ENCODE results near the gene CDK16. TPM values are rescaled to one million over a fixed set of nuclear protein-coding genes. Genes with fewer than 3 reads are reported as not detected.
"Not testable (repeated sequence)": the region's sequence is repeated elsewhere in the genome, so short reads cannot be mapped to it uniquely, and the experiment has no call there.

Gene CDK16
- total RNA-seq, 2 experiments from 2014 or later = 62.7 to 78.9 TPM

GRCh38 chrX:47243351-47243750 lies 24.9 kb downstream of the CDK16 start:
- H3K4me3 Mint-ChIP-seq = no peak overlapping the region
- H3K27ac Mint-ChIP-seq = no peak overlapping the region
- intact Hi-C loops (cut with DNase I, micrococcal nuclease) = no loop called here
- ATAC-seq (no peak), DNase-seq (no peak)
- peaks cover 9% of the 10 kb centered on the region for H3K4me1 Mint-ChIP-seq
- ChIA-PET POLR2A (no interaction called here), CTCF (no interaction called here)
- H3K9me3 Mint-ChIP-seq (ENCODE audit: low read depth) = no peaks in the 10 kb centered on the region
- peaks cover 3% of the 10 kb centered on the region for H3K36me3 Mint-ChIP-seq (ENCODE audit: low read depth)
- no peaks in the 10 kb centered on the region for H3K27me3 Mint-ChIP-seq

DNA sequence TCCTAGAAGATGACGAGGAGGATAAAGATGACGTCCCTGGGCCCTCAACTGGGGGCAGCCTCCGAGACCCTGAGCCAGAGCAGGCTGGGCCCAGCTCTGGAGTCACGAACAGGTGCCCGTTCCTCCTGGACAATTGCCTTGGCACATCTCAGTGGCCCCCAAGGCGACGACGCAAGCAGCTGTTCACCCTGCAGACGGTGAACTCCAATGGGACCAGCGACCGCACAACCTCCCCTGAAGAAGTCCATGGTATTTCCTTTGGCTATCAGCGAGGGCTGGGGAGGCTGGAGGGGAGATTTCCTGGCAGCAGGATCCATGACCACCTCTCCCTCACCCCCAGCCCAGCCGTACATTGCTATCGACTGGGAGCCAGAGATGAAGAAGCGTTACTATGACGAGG lies 26.2 kb downstream of the CDK16 start:
- ATAC-seq (no peak), DNase-seq (no peak)
- ChIA-PET POLR2A (no interaction called here), CTCF (no interaction called here)
- H3K9me3 Mint-ChIP-seq (ENCODE audit: low read depth) = no peaks in the 10 kb centered on the region
- H3K27me3 Mint-ChIP-seq = no peaks in the 10 kb centered on the region
- H3K36me3 Mint-ChIP-seq (ENCODE audit: low read depth) = peaks cover 8% of the 10 kb centered on the region
- peaks cover 17% of the 10 kb centered on the region for H3K4me1 Mint-ChIP-seq
- intact Hi-C loops (cut with DNase I, micrococcal nuclease) = no loop called here
- no peak overlapping the region for H3K4me3 Mint-ChIP-seq
- H3K27ac Mint-ChIP-seq = no peak overlapping the region

- CTCF ChIA-PET = no interaction called here
- no peak for ATAC-seq
- POLR2A ChIA-PET = no interaction called here
Observed at GRCh38 chrX:47245156-47245555, 26.7 kb downstream of the CDK16 start.

DNA sequence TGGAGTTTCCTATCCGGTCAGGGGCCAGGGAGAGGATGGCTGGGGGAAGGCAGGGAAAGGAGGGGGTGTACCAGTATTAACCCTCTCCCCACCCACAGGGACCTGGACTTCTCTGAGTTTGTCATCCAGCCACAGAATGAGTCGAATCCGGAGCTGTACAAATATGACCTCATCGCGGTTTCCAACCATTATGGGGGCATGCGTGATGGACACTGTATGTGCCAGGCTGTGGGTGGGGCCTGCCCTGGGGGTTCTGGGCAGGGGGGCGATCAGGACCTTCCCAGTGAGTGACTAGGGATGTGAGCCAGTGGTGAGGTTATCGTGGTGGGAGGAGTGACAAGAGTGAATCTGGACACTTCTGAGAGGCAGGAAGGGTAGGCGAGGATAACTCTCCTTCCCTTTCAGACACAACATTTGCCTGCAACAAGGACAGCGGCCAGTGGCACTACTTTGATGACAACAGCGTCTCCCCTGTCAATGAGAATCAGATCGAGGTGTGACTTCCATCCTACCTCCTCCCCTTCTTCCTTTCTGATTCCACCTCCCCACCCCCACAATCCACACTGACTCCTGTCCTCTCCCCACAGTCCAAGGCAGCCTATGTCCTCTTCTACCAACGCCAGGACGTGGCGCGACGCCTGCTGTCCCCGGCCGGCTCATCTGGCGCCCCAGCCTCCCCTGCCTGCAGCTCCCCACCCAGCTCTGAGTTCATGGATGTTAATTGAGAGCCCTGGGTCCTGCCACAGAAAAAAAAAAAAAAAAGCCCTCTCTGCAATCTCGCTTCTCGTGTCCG lies 28.9 kb downstream of the CDK16 start:
- POLR2A ChIA-PET = no interaction called here
- Mint-ChIP-seq H3K4me3 (no peak overlapping the region), H3K27me3 (no peaks in the 10 kb centered on the region), H3K9me3 (ENCODE audit: low read depth) (no peaks in the 10 kb centered on the region), H3K4me1 (peaks cover 19% of the 10 kb centered on the region), H3K27ac (no peak overlapping the region), H3K36me3 (ENCODE audit: low read depth) (peaks cover 9% of the 10 kb centered on the region)
- CTCF ChIA-PET = interaction anchor here (0.6 kb wide), 1 partner anchor 137 kb away, joined by 4 read pairs; no protein-coding TSS in a partner anchor
- DNase-seq = peak; percentile 30
- intact Hi-C loops (cut with DNase I, micrococcal nuclease) = no loop called here
- ATAC-seq = peak; percentile 45

More at GRCh38 chrX:47245156-47245555, 26.7 kb downstream of the CDK16 start:
- DNase-seq = no peak
- Mint-ChIP-seq H3K9me3 (ENCODE audit: low read depth) (no peaks in the 10 kb centered on the region), H3K27ac (no peak overlapping the region), H3K4me1 (peaks cover 17% of the 10 kb centered on the region), H3K27me3 (no peaks in the 10 kb centered on the region), H3K4me3 (no peak overlapping the region), H3K36me3 (ENCODE audit: low read depth) (peaks cover 8% of the 10 kb centered on the region)
- intact Hi-C loops (cut with DNase I, micrococcal nuclease) = no loop called here

DNA sequence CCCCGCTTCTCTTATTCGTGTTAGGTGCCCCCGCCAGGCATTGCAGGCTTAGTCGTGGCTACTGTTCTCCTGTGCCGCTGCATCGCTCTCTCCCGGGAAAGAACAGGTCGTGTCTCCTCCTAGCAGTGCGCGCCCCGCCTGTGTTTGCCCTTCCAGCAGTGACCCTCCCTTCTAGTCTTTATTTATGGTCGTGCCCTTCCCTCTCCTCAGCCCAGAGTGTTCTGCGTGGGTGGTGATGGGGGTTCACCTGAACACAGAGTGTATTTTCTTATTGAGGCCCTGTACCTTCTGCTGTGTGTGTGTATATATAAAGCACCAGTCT lies 29.5 kb downstream of the CDK16 start:
- Mint-ChIP-seq H3K36me3 (ENCODE audit: low read depth) (peaks cover 9% of the 10 kb centered on the region), H3K4me1 (peaks cover 19% of the 10 kb centered on the region), H3K27me3 (no peaks in the 10 kb centered on the region), H3K4me3 (no peak overlapping the region), H3K9me3 (ENCODE audit: low read depth) (no peaks in the 10 kb centered on the region), H3K27ac (peak overlapping the region; percentile 13)
- DNase-seq (no peak), ATAC-seq (no peak)
- ChIA-PET CTCF (no interaction called here), POLR2A (no interaction called here)
- intact Hi-C loops (cut with DNase I, micrococcal nuclease) = no loop called here

DNA sequence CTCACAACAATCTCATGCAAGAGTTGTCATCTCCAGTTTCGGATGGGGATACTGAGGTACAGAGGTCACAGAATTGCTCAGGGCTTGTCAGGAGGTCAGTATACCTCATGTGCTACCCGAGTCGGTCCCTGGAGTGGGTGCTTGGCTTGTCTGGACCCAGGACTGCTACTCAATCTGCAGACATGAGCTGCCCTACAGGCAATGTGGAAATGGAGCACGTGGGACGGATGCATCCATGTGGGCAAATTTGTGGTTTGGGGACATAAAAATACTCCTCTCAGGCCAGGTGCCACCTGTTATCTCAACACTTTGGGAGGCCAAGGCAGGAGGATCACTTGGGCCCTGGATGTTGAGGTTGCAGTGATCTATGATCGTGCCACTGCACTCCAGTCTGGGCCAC lies 30.1 kb downstream of the CDK16 start:
- peaks cover 9% of the 10 kb centered on the region for H3K36me3 Mint-ChIP-seq (ENCODE audit: low read depth)
- ATAC-seq (no peak), DNase-seq (no peak)
- H3K27ac Mint-ChIP-seq = no peak overlapping the region
- H3K9me3 Mint-ChIP-seq (ENCODE audit: low read depth) = no peaks in the 10 kb centered on the region
- CTCF ChIA-PET = no interaction called here
- POLR2A ChIA-PET = no interaction called here
- peaks cover 19% of the 10 kb centered on the region for H3K4me1 Mint-ChIP-seq
- no peaks in the 10 kb centered on the region for H3K27me3 Mint-ChIP-seq
- H3K4me3 Mint-ChIP-seq = no peak overlapping the region
- intact Hi-C loops (cut with DNase I, micrococcal nuclease) = no loop called here

DNA sequence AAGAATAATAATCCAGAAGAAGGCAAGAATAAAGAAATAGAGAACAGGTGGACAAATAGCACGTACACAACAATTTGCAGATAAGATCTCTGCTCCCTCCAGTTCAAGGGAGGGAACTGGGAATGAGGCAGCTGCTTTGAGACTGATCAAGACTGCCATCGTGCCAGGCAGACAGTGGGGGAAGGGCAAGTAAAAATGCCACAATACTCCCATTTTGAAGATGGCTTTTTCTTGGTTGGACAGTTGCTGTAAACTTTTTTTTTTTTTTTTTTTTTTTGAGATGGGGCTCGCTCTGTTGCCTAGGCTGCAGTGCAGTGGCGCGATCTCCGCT lies 31.5 kb downstream of the CDK16 start:
- CTCF ChIA-PET = interaction anchor here (0.8 kb wide), 1 partner anchor 24 kb away, joined by 3 read pairs; no protein-coding TSS in a partner anchor
- H3K4me1 Mint-ChIP-seq = peaks cover 19% of the 10 kb centered on the region
- H3K36me3 Mint-ChIP-seq (ENCODE audit: low read depth) = peaks cover 9% of the 10 kb centered on the region
- intact Hi-C loops (cut with DNase I, micrococcal nuclease) = no loop called here
- H3K27ac Mint-ChIP-seq = peak overlapping the region; percentile 47
- POLR2A ChIA-PET = interaction anchor here (1.2 kb wide), 1 partner anchor 17 kb away, joined by 4 read pairs; the partner anchor contains the start of gene USP11
- no peaks in the 10 kb centered on the region for H3K9me3 Mint-ChIP-seq (ENCODE audit: low read depth)
- ATAC-seq (no peak), DNase-seq (no peak)
- no peak overlapping the region for H3K4me3 Mint-ChIP-seq
- H3K27me3 Mint-ChIP-seq = no peaks in the 10 kb centered on the region

GRCh38 chrX:47257620-47258019 lies 39.1 kb downstream of the CDK16 start:
- H3K4me3 Mint-ChIP-seq, CTCF ChIA-PET: not testable (repeated sequence)
- POLR2A ChIA-PET = interaction anchor here (0.6 kb wide), 1 partner anchor 336 kb away, joined by 5 read pairs; no protein-coding TSS in a partner anchor

GRCh38 chrX:47264483-47265173 lies 46.1 kb downstream of the CDK16 start:
- Mint-ChIP-seq H3K9me3 (ENCODE audit: low read depth) (no peaks in the 10 kb centered on the region), H3K36me3 (ENCODE audit: low read depth) (no peaks in the 10 kb centered on the region), H3K27ac (peak overlapping the region; percentile 55), H3K4me3 (no peak overlapping the region), H3K27me3 (no peaks in the 10 kb centered on the region), H3K4me1 (peaks cover 12% of the 10 kb centered on the region)
- intact Hi-C loops (cut with DNase I, micrococcal nuclease) = loop anchor here in 1 of 2 experiments (1.0 kb wide), 1 partner anchor 15 kb away; no protein-coding TSS in a partner anchor
- CTCF ChIA-PET = no interaction called here
- ATAC-seq (peak; percentile 87), DNase-seq (peak; percentile 39)
- POLR2A ChIA-PET = no interaction called here

More at GRCh38 chrX:47257620-47258019, 39.1 kb downstream of the CDK16 start:
- DNase-seq; H3K27ac Mint-ChIP-seq; H3K4me1 Mint-ChIP-seq; H3K36me3 Mint-ChIP-seq (ENCODE audit: low read depth); H3K27me3 Mint-ChIP-seq; ATAC-seq; intact Hi-C loops (cut with DNase I, micrococcal nuclease); H3K9me3 Mint-ChIP-seq (ENCODE audit: low read depth): not testable (repeated sequence)

DNA sequence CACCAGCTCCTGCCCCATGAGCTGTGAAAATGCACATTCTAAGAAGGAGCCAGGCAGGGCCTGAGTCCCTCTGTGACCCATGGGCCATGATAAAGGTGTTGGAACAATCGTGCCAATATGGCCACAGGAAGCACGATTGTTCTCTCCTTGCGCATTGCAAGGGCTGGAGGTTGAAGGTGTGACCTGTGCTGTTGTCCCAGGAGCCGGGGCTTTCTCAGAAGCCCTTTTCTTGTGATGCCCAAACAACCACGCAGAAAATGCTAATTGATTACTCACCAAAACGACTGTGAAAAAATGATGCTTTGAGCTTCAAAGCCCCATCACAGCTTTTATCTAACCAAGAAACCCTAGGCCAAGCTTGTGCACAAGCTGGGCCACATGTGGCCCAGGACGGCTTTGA lies 48.2 kb downstream of the CDK16 start:
- peak overlapping the region; percentile 31 for H3K27ac Mint-ChIP-seq
- DNase-seq (no peak), ATAC-seq (peak; percentile 45)
- no peak overlapping the region for H3K4me3 Mint-ChIP-seq
- no peaks in the 10 kb centered on the region for H3K36me3 Mint-ChIP-seq (ENCODE audit: low read depth)
- H3K4me1 Mint-ChIP-seq = peaks cover 12% of the 10 kb centered on the region
- H3K27me3 Mint-ChIP-seq = no peaks in the 10 kb centered on the region
- POLR2A ChIA-PET = no interaction called here
- intact Hi-C loops (cut with DNase I, micrococcal nuclease) = no loop called here
- H3K9me3 Mint-ChIP-seq (ENCODE audit: low read depth) = no peaks in the 10 kb centered on the region
- CTCF ChIA-PET = interaction anchor here (0.6 kb wide), 1 partner anchor 266 kb away, joined by 3 read pairs; no protein-coding TSS in a partner anchor

DNA sequence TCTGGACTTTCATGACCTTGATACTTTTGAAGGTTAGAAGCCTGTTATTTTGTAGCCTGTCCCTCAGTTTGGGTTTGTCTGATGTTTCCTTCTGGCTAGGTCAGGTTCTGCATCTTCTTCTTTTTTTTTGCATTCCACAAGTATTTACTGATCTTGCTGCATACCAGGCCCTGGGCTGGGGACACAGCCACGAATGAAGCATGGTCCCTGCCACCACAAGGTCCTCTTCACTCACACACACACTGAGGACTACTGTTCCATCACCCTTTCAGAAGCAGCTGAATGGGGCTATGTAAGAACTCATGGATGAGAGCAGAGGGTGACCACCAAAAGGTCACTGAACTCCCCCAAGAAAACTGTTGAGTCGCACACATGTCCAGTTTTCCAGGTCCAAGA lies 53.5 kb downstream of the CDK16 start:
- Mint-ChIP-seq H3K27me3 (no peaks in the 10 kb centered on the region), H3K4me1 (peaks cover 1% of the 10 kb centered on the region), H3K9me3 (ENCODE audit: low read depth) (no peaks in the 10 kb centered on the region), H3K36me3 (ENCODE audit: low read depth) (no peaks in the 10 kb centered on the region), H3K27ac (no peak overlapping the region), H3K4me3 (no peak overlapping the region)
- ATAC-seq (no peak), DNase-seq (no peak)
- intact Hi-C loops (cut with DNase I, micrococcal nuclease) = no loop called here
- ChIA-PET POLR2A (no interaction called here), CTCF (no interaction called here)
